HFF-Myc (cell line): ENCODE data around the gene NTPCR.

Experiments used
- DNase-seq: peaks from one replicate; pipeline ENCODE4 v3.0.0-alpha.2; 2011; ENCODE audit warnings: low read depth; ENCODE audit errors: extremely low read depth
- H3K4me3 ChIP-seq: replicated peaks from 2 replicates; pipeline ENCODE4 v1.5.1; 2011; ENCODE audit warnings: low read depth, mild to moderate bottlenecking, control low read depth, low read length
- TF ChIP-seq, protein P1 (sequence below): IDR thresholded peaks from 2 replicates; pipeline ENCODE4 v1.5.1; 2012; ENCODE audit warnings: mild to moderate bottlenecking, low read depth, low read length, control low read depth; ENCODE audit errors: missing control alignments

The NTPCR gene

DNA sequence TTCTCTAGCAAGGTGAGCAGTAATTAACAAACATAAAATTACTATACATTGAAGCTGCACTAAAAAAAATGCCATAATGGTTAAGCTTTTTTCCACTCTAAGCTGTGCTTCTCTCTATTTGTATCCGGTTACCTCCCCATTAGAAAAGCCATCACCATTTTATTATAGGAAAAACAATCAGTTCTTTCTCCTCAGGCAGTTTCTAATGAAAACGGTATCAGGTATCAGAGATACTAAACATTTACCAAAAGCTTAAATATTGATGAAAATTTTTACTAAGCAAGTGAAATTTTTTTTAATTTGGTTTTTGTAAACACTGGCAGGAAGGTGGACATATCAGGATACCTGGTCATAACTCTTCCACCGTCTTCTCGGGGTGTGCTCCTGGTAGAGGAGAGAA is 14.2 kb downstream of the NTPCR start:
- H3K4me3 ChIP-seq: no peak overlapping the region
- TF ChIP-seq, protein P1, sequence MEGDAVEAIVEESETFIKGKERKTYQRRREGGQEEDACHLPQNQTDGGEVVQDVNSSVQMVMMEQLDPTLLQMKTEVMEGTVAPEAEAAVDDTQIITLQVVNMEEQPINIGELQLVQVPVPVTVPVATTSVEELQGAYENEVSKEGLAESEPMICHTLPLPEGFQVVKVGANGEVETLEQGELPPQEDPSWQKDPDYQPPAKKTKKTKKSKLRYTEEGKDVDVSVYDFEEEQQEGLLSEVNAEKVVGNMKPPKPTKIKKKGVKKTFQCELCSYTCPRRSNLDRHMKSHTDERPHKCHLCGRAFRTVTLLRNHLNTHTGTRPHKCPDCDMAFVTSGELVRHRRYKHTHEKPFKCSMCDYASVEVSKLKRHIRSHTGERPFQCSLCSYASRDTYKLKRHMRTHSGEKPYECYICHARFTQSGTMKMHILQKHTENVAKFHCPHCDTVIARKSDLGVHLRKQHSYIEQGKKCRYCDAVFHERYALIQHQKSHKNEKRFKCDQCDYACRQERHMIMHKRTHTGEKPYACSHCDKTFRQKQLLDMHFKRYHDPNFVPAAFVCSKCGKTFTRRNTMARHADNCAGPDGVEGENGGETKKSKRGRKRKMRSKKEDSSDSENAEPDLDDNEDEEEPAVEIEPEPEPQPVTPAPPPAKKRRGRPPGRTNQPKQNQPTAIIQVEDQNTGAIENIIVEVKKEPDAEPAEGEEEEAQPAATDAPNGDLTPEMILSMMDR: no peak
- DNase-seq: no peak

DNA sequence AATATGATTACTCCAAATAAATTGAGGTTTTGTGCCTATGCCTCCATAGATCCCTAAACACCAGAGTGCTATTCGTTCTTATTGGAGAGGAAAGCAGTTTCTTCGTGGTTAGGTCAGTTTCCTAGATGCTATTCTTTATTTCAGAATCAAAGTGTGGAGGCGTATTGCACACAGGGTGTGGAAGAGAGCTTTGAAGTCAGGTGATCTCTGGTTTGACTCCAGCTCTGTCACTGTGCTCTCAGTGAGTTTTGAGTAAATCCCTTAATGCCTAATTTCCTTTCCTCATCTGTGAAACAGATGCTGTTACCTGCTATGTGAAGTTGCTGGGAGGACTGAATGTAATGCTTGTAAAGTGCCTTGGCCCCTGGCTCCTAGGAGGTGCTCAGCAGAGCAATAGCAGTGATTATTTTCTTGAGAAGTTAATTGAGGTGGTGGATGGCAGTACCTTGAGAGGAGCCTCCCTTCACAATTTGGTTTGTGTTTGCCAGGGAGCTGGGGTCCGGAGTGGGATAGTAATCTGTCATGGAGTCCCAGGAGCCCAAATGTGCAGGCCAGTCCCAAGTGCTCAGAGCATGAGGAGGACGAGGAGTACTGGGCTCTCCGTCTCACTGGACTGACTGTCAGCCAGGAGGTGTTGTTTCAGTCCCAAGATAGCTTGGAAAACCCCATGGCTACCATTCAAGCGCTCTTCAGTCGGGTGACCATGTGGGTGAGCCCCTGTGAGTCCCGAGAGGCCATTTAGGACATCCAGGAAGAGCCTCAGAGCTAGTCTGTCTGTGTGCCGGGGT is 14.9 kb downstream of the NTPCR start:
- TF ChIP-seq, protein P1: no peak
- H3K4me3 ChIP-seq: no peak overlapping the region
- no peak for DNase-seq

DNA sequence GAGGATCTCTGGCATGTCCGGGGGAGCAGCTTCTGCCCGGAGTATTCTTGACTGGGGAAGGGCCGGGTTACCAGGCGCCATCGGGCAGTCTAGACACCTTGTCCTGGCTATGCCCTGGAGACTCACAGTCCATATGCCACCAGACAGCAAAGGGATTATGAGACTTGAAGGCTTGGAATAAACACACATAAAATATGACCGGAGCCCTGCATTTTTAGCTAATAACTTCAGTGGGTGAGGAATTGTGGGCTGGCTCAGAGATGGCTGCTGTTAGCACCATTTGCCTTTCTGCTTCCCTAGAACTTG is 15.5 kb downstream of the NTPCR start:
- no peak overlapping the region for H3K4me3 ChIP-seq
- no peak for DNase-seq
- TF ChIP-seq, protein P1: no peak

DNA sequence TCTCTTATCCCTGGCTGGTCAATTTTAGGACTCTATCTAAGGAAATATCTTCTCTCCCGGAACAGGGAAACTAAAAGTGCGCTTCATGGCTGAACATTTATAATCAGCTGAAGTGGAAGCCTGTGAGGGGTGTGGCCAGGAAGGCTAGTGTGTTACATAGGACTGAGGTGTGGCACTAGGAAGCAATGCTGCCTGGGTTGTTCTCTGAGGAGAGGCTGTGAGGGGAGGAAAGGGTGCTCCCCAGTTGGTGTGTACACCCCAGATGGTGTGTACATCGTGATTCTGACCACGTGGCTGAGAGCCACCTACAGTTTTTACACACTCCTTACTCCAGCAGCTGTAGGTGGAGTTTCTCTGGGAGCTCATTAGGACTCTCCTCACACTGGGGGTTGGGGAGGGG is 16.3 kb downstream of the NTPCR start:
- H3K4me3 ChIP-seq: no peak overlapping the region
- TF ChIP-seq, protein P1: no peak
- DNase-seq: no peak

DNA sequence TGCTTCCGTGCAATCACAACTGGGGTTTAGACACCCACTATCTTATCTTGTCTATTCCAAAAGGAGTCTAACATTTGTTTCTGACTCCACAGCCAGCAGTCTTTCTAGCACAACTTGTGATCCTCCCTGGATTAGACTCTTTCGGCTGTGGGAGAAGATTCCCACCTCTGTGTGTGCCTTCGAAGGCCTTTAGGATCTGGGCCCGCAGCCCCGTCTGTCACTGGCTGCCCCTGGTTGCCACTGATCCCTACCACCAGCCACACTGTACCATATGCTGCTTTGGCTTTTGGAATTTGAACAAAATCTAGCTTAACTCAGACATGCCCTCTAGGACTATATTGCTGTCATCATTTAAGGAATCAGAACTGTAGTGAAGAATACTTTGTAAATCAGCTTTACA is 18.0 kb downstream of the NTPCR start:
- no peak for DNase-seq
- TF ChIP-seq, protein P1: no peak
- no peak overlapping the region for H3K4me3 ChIP-seq

DNA sequence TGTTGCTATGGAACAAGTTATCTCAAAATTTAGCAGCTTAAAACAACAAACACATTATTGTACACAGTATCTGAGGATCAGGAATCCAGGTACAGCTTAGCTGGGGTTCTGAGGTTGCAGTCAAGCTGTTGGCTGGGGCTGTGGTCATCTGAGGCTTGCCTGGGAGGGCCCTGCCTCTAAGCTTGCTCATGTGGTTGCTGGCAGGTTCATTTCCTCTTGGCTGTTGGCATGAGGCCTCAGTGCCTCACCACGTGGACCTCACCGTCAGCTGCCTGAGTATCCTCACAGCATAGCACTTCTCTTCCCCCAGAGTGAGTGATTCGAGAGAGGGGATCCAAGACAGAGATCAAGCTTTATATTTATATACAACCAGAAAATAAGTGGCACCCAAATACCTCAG is 18.6 kb downstream of the NTPCR start:
- DNase-seq: no peak
- TF ChIP-seq, protein P1: no peak
- no peak overlapping the region for H3K4me3 ChIP-seq

DNA sequence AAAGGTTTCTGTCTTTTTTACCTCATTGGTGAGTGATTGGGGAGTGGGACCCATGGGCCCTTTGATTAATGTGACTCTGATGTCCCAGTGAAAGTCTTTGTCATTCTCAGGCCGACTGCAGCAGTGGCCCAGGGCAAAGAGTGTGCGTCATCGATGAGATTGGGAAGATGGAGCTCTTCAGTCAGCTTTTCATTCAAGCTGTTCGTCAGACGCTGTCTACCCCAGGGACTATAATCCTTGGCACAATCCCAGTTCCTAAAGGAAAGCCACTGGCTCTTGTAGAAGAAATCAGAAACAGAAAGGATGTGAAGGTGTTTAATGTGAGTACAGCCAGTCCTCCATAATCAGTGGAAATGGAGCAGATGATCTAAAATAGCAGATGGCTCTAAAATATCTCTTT is 19.4 kb downstream of the NTPCR start:
- no peak overlapping the region for H3K4me3 ChIP-seq
- TF ChIP-seq, protein P1: no peak
- no peak for DNase-seq
